Activated CD4-positive, alpha-beta T cell treated with anti-CD3 and anti-CD28 coated beads for 48 hours (primary cell): ENCODE results near the gene CRYGN.

ENCODE experiments used
- DNase-seq: peaks from one replicate; pipeline ENCODE4 v3.0.0-alpha.2; 2020

Gene CRYGN

GRCh38 chr7:151389096-151389767, 50.7 kb downstream of the CRYGN start:
- no peak for DNase-seq

- DNase-seq, result no peak
Observed at GRCh38 chr7:151388430-151388829, 51.5 kb downstream of the CRYGN start.

DNA sequence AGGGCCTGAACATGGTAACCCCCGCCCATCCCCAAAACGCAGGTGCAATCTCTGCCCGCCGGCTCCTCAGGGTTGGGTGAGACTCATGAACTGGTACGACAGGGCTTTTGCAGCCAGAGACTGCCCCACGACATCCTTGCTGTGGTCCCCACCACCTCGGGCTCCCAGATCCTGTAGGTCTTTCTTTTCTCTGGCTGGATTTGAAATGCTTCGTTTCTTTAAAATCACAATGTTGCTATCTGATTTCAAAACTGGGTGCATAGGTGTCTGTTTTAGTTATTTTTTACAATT, 52.0 kb downstream of the CRYGN start:
- no peak for DNase-seq

DNA sequence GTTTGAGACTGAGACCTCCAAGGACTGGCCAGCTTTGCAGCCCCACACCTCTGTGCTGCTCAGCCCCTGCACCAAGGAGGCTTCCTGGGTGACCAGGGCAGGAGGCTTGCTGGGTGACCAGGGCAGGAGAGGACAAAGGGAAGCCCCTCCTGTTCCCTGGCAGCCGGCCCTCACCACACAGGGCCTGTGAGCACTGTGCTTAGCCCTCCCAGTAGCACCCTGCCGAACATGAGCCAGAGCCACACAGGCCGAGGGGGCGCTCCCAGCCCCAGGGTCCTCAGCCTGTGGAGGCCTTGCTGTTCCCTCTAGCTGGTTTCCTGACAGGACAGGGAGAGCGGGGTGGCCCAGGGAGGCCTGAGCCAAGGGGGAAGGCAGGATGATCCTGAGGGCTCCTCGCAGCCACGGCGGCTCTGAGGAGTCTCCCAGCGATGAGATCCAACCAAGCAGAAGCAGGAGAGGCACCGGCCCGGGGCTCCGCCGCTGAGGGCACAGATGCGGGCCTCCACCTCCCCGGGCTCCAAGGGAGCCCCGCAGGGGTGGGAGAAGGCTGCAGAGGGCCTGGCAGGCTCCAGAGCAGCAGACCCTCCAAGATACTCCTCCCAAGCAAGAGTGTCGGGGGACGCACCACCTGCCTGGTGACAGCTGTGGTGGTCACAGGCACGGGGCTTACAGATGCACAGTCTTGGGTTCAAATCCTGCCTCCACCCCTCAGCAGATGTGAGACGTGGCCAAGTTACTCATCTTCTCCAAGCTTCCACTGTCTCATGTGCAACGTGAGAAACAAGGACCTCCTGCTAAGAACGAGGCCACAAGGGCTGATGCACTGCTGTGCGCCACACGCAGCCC, 52.6 kb downstream of the CRYGN start:
- DNase-seq, result no peak

GRCh38 chr7:151386301-151387160, 53.4 kb downstream of the CRYGN start:
- DNase-seq, result no peak

- no peak for DNase-seq
Observed at GRCh38 chr7:151385626-151386300, 54.2 kb downstream of the CRYGN start.

GRCh38 chr7:151384776-151385625, 54.9 kb downstream of the CRYGN start:
- DNase-seq, result no peak

DNA sequence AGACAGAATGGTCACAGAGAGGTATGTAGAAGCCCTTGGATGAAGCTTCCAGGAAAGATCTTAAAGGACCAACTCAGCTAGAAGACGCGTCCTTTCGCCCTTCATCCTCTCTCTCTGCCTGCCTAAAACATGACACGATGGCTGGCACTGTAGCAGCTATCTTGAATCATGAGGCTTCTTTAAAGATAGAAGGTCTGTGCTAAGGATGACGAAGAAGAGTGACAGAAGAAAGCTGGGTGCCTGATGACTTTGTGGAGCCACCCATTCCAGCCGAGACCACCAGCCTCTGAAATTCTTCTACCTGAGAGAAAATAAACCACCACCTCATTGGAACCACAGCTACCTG, 55.6 kb downstream of the CRYGN start:
- DNase-seq, result no peak

GRCh38 chr7:151383638-151384351, 56.1 kb downstream of the CRYGN start:
- no peak for DNase-seq

DNA sequence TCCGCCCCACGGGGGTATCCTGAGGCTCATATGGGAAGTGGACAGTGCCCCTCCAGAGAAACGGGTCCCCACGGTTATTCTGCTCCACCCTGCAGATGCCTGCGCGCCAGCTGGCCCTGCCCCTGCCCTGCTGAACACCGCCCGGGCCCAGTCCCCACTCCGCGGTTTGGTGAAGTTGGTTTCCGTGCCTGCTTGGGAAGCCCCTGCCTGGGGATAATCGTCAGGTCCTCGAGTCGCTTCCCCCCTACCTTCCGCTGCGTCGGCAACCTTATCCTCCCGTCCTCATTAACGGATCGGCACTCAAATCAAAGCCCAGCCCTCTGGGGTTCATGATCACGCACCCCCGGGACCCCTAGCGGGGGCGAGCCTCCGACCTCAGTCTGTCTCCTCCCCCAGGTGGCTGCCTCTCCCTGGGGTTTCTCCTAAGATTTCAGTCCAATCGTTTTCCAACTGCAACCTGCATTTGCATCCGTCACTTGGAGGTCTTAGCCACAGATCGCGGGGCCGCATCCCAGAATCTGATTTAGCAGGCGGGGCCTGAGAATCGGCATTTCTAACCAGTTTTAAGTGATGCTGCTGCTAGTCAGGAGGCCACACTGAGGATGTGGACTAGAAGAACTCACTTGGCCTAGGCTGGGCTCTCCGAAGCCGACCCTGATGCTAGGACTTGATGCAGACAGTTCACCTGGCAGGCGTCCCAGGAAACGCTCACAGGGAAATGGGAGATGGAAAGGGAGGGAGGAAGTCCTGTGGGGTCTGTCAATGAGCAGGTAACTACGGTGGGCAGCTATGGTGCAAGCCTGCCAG, 57.7 kb downstream of the CRYGN start:
- no peak for DNase-seq

DNA sequence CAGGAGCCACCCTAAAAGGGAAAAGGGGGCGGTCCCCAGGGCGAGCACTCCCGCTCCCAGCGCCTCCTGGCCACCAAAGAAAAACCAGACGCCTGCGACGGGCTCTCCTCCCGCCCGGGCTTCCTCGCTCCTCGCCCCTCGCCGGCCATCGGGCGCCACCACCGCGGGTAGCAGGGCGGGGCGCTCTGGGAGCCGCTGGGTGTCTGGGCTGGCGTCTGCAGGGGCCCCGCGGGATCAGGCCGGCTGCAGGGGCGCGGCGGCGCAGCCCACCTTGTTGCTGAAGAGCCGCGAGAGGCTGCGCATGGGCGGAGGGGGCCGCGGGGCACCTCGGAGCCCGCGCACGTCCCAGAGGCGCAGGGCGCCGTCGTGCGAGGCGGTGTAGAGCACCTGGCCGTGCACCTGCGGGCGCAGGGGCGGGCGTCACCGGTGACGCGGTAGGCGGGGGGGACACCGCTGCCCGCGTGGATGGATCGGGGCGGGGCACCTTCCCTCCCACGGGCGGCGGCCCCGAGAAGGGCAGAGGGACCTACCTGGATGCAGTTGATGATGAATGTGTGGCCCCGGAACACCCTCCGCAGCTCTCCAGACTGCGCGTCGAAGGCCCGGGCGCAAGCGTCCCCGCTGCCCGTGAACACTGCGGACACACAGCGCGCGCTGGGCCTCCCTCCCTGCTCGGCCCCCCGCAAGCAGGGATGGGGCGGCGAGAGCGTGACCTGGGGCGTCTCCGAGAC, 58.4 kb downstream of the CRYGN start:
- peak; percentile 20 for DNase-seq

- no peak for DNase-seq
Observed at GRCh38 chr7:151381098-151381347, 58.9 kb downstream of the CRYGN start.

- no peak for DNase-seq
Observed at GRCh38 chr7:151380199-151381097, 59.5 kb downstream of the CRYGN start.

GRCh38 chr7:151379534-151380198, 60.3 kb downstream of the CRYGN start:
- no peak for DNase-seq

DNA sequence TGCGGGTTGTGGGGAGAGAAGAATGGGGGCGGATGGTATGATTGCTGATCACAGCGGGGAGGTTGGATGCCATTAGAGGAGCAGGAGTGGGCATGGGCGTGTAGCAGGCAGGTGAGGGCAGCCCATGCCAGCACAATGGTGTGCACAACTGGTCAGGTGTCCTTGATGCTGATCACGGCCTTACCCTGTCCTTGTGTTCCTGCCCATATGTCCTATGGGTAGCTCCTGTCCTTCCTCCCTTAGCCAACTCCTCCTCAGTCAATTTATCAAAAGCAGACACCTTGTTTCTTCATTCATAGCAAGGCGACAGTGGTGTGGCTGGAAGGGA, 60.8 kb downstream of the CRYGN start:
- no peak for DNase-seq
